Activated T-cell treated with anti-CD3 and anti-CD28 coated beads, Interleukin-2, amount 50 U/mL, for 1 hour (primary cell): ENCODE measurements around the gene PRLR.

Source experiments
- DNase-seq: peaks from one replicate; pipeline ENCODE4 v3.0.0-alpha.2; 2020

PRLR gene

DNA sequence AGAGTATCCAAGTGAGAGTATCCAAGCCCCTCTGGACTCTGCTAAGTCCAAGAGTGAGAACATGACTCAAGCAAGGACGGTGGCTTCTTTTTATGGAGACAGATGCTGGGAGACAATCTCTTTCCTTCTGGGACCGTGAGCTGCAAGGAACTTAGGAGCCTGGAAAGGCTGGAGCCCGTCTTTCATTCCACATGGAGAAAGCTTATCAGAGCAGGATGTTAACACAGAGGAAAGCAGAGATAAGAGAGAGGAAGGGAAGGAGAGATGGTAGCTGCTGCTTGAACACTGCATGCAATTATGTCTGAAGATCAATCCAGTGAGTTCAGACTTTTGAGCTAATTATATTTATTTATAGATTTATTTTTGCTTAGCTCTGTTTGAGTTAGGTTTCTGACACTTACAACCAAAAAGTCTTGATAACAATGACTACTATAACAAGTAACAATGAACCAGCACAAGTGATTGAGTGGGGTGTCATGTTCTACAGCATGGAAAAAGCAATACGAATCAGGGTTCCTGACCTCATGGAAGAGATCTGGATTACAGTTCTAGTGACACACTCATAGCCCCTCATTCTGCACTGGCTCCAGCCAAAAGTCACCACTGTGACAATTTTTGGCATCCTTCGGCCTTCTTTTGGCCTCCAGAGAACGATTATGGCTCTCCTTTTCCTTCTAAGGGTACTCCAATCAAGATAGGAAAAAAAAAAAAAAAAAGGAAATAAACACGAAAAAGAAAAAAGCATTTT is 71.5 kb downstream of the PRLR start:
- no peak for DNase-seq

DNA sequence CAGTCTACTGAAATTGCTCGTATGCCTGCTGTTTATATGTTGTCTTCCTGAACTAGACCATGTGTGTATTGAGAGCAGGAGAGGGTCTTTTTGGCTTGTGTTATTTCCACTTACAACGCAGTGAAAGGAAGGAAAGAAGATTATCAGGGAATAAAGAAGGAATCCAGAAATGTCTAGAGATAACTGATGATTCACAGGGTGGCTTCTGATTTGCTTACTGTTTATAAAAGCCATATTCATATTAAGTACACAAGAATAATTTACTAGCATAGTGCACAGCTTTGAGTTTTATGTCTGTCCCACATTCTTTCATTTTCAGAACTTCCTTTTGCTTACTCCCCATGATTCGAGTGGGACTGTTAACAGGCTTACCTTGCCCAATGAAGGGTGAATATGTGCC is 72.1 kb downstream of the PRLR start:
- DNase-seq, result no peak

DNA sequence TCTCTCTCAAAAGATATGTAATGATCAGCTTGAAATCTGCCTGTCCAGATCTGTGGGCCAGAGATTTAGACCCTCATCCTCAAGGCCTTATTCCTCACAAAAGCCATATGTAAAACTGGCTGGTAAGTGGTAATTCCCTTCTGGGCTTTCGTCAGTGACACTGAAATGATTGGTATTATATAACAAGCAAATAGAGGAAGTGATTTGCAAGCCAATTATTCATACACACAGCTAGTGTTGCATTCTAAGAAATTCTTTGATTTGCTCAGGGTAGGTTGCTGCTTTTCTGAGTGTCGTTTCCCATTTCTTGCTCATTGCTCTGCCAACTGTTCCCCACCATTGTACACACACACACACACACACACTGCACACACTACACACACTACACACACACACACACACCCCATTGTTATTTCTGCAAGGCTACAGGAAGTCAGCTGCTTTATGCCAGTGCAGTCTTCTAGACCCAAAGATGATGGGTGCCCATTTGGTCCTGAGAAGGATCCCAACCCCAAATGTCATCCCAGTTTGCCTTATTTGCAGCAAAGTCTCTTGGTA is 76.8 kb downstream of the PRLR start:
- no peak for DNase-seq

DNA sequence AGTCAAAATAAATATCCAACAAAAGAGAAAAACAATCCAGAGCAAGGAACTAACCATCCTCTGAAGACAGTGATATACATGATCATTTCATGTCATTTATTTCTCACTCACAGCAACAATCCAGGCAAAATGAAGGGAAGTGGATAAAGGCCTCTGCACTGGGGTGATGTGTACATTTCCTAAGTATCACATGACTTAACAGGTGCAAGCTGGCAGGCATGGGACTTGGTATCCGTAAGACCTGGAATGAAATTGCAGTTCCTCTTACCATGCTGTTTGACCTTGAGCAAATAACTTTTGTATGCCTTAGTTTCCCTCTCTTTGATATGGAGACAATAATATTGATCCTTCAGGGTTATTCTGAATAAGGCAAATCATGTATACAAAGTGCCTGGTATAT is 77.6 kb downstream of the PRLR start:
- DNase-seq, result no peak

DNA sequence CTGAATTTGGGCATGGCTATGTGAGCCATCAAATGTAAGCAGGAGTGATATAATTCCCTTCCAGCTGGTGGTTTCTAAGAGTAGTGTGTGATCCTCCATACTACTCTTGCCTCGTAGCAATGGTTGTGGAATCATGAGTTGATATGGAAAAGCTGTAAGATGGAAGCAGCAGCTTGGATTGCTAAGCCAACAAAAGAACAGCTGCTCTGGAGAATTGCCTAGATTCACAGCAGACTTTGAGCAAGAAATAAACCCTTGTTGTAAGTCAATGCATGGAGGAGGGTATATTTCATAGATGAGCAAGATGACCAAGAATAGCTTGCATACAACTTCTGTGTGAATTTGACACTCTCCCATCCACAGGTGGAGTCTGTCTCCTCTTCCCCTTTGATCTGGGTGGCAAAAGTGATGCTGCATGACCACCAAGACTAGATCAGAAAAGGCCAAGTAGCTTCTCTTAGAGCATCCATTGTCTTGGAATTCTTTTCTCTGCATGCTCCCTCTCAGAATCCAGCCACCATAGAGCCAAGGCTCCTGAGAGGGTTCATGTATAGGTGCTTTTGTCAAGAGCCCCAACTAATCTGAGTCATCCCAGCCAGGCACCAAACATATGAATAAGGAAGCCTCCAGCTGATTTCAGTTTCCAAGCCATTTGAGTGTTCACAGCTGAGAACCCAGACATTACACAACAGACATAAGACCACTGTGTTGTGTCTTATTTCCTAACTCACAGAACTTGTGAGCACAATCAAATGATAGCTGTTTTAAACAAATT is 79.0 kb downstream of the PRLR start:
- DNase-seq, result no peak

DNA sequence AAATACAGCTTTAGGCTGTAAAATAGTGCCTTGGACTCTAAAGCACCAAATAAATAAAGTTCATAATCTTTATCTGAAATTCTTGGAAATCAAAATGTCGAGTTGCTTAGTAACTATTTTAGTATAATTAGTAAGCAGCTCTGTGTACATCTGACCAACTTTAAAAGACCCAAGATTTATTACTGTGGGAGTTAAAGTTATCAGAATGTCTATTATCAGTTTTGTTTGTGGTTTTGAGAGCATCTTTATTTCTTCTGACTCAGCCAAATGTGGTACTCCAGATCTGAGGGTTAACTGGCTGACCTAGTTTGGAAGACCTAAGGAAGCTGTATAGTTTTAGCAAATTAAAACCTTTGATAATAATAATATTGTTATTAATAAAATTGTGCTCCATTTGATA is 81.2 kb downstream of the PRLR start:
- DNase-seq, result no peak

DNA sequence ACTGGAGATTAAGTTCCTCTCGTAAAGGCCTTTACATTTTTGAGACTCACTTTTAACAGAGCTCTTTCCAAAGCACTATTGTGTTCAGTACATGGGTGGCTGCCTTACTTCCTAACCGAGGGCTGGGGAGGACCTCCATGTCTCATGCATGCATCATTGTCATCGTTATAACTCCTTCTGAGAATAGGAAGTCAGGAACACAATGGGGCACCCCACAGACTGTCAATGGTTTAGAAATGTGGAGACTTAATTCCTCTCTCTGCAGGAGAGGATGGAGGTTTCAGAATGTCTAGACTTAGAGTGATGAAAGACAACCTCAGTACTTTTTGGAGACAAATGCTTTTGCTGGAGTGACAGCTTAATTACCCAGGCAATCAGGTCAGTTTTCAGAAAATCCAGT is 83.9 kb downstream of the PRLR start:
- no peak for DNase-seq

DNA sequence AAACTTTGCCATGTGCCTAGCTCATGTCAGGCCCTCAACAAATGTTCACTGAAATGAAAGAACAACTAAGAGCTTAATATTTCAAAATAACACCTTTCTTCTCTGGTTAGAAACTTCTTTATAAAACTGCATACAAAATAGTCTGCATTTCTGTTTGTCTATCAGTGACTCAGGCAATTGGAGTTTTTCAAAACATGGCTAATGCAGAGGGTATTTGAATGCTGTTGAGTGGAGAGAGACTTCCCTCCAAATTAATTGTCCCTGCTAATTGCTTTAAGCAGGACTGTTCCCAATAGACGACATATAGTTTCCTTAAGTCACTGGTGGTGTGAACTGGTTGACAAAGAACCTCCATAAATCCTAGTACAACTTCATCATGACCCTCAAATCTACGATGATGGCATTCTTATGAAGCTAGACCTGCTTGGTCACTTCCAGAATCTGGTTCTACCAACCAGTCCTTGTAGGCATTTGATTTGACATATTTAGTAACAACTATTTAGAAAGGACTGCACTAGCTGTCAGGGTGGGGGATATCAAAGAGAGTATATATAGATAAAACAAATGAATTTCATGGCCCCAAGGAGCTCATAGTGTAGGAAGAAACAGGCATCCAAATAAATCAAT is 84.5 kb downstream of the PRLR start:
- no peak for DNase-seq

DNA sequence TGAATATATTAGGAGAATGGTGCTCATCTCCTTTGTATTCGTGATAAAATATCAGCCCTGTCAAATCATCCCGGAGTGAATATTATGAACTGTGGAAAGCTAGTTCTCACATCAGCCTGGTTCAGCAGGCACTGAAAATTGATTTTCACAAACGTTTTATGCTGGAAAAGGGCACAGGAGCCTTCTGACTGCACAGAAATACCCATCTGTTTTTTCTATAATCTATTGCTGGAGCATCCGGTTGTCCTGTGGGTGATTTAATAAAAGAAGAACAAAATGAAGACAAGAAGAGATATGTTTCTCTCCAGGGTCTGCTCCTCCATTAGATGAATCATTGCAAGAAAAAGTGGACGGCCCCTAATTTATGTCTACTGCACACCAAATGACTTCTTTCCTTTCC is 85.3 kb downstream of the PRLR start:
- DNase-seq, result no peak

DNA sequence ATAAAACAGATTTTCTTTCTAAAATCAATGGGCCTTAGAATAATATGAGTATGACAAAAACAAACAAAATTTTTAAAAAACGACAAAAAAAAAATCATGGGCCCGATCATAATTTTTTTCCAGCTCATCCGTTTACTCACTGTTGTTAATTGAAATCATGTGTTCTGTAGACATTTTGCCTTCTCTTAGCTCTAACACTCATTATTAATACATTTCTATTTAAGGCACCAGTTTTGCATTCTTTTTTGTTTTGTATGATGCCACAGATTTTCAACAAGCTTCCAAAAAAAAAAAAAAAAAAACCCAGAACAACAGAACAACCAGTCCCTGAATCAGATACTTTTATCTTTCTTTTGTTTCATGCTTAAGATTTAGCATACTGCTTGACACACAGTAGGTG is 86.4 kb downstream of the PRLR start:
- no peak for DNase-seq

DNA sequence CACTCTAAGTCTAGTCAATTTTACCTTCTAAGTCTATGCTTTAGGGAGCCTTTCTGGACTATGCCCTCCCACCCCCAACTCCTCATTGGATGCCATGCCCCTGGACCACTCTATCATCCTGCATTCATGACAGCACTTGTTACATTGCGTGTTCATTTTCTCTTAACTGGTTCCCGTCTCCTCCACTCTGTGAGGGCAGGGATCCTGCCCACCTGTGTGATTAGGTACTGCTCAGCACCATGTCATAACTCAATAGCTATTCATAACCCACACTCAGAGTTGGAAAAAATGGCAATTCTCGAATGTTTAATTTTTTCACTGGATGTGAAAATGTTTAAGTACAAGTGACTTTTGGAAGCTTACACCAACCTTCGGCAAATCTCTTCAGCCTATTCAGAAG is 88.5 kb downstream of the PRLR start:
- no peak for DNase-seq

DNA sequence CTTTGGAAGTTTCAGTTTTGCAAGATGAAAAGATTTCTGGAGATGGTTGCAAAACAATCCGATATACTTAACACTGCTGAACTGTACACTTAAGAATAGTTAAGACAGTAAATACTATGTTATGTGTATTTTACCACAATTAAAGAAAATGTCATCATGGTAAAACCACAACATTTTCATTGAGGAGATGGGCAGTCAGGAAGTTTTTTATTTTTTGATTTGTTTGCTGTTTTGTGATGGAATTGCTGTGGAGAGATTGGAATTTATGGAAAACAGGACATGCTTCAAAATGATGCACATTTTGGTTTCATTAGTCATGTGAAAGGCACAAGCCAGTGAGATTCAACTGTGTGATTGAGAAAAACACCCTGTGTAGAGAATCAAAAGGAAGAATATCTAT is 92.1 kb downstream of the PRLR start:
- DNase-seq, result no peak

DNA sequence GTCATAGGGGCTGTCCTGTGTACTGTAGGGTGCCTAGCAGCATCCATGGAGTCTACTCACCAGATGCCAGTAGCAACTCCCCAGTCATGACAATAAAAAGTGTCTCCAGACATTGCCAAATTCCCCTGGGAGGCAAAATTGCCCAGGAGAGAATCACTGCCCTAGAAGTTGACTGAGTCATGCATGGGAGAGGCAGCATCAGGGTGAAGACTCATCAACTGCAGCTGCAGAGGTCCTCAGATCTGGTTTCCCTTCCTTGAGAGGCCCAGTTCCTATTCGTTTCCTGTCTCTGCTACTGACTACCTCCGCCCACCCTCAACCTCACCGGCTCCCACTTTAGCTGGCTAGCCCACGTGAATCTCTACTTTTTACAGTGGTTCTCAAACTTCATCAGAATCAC is 93.9 kb downstream of the PRLR start:
- DNase-seq, result no peak

DNA sequence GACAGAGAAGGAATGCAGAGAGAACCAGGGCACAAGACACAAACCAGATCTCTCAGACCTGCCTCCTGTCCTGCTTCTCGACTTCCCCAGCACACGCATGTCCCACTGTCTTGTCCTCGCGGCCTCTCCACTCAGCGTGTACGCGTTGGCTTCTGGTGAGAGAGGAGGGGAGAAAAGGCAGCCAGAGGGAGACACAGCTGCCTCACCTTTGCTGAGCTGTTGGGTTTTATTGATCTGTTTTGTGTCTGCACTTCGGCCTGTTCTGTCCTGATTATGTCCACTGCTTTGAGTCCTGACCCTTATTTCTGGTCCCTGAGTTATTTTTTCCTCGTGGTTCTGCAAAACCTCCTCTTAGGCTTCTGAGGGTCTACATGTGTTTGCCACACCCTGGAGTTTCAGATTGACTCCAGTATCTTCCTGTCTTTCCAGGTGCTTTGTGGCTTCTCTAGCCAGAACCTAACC is 95.0 kb downstream of the PRLR start:
- DNase-seq, result no peak

DNA sequence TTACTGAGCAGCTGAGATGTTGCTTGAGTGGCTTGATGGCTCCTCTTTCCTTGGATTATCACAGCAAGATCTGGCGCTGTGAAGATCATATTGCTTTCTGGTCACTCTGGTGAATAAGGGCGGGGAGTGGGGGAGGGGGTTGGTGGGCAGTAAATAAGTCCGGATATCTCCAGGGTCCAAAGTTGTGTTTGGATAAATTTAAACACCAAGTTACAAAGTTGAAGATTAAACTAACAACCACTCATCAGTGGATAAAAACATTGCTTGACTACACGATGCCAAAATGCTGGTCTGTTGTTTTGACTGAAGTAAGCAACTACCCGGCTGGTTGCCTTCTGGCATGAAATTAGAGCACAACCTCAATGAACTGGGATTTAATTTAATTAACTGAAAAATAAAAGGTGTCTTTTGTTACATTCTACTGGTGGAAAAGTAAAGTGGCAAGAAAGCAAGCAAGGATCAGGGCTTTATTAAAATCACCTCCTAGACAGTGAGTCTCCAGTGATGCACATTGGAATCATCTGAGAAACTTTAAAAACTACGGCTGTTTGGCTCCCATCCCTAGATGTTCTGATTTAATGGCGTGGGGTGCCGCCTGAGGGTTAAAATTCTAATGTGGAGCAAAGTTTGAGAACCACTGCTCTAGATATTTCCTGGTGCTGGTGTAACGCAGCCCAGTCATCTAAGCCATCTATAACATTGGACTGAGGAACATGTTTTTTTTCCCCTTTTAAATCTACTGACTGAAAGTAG is 95.8 kb downstream of the PRLR start:
- DNase-seq, result no peak

DNA sequence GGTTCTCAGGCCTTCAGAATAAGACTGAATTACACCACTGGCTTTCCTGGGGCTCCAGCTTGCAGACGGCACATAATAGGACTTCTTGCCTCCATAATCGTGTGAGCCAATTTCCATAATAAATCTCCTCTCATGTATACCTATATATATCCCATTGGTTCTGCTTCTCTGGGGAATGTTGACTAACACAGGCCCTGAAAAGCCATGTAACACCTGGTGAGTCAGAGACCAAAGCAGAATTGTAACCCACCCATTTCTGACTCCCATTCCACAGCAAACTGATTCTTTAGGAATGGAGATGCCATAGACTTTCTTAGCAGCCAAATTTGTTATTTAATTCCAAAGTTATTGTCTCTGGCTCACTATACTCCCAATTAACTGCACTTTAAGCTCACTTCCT is 97.1 kb downstream of the PRLR start:
- DNase-seq, result no peak

DNA sequence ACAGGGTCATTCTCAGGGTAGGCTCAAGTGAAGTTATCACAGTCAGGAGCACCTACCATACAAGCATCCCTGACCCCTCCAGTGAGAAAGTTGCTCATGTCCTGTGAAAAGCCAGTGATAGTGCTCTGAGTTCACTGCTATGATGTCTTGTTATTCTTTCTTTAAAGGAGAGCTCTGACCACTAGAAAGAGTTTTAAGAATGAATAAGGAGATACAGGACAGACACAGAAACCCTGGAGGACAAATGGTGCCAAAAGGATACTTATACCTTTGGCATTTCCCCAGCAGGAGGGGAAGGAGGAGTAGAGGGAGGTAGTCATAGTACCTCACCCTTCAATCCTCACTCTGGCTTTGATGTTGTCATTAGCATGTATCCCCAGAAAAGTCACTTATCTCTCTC is 98.6 kb downstream of the PRLR start:
- DNase-seq, result no peak

DNA sequence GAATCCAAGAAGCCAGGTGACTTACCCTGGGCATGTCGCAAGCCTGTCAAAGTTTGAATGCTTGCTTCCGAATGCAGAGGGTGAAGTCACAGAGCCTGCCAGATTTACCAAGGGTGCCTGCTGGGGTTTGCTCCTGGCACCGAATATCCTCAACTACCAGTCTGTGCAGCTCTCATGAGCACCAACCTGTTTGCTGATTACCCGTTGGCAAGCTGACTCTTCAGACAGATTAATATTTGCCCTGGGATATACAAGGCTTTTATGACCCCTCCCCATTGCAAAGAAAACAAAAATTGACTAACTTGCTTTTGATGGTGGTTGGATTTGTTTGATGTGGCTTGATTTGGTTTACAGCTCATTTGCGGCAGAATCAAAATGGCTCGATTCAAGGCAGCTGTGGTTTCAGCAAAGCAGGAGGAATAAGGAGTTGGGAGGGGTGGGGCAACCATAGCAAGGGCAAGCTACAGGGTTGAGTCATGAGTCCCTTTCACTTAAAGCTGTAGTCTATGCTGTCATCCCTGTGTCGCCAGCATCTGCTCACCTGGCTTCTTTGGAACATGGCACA is 100.3 kb downstream of the PRLR start:
- DNase-seq, result peak; percentile 26

DNA sequence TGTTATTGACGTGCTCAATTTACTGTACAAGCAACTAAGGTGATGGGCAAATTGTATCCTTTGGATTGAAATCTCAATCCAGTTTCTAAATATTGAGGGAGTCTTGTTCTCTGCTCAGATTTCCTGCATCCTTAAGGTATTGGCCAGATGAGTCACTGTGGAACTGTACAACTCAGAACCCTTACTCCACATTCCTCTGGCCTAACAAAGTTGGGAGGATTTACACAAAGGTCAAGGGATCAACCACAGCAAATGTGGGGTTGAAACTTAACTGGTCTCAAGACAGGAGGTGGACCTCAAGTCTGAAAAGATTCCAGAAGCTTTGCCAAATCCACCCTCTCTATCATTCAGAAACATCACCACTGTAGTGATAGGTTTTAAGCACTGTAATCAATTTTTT is 101.0 kb downstream of the PRLR start:
- DNase-seq, result no peak

DNA sequence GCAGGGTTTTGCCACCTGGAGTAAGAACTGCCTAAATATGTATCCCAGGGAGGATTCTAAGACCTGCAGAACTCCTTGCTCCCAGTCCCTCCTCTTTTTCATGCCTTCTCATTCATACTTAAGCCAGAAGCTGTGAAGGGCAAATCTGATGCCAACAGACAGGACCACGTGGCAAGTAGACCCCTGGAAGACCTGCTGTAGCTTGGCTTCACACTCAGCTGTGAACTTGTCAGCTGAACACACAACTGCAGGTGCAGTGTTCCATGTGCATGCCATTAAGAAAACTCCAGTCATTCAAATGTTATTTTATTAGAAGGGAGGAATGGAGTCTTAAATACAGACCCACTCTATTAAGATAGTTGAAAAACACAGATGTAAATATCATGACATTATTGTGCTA is 103.3 kb downstream of the PRLR start:
- no peak for DNase-seq

DNA sequence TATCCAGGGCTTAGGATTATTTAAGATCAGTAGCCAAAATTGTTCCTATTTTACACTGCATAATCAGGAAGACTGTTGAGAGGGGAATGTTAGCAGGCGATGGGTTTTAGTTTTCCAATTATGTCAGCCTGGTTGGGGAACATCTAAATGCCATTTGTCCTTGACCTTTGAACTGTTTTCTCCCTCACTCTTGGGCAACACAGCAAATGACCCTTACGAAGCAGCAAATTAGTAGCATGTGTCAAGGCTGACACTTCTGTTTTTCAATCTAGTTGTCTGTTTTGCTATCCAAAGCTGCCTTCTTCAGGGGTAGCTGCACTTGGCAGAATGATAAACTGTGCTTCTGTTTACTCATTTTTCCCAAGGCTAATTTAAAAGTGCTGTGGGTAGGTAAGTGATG is 104.5 kb downstream of the PRLR start:
- DNase-seq, result no peak

DNA sequence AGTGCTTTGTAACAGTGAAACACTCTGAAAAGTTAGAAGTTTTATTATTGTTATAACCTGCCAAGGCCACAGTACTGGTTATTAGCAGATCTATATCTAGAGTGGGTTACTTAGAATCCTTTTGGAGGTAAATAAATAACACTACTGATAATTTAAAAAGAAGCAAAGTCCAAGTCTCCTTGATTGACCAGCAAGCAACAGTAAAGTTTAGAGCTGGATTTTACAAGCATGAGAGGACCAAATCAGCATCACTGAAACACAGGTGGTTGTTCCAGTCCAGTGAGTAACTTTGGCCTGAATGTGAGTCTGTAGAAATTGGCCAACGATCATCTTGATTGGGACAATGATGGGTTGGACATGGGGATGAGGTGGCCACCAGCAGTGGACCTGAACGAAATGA is 105.4 kb downstream of the PRLR start:
- no peak for DNase-seq

DNA sequence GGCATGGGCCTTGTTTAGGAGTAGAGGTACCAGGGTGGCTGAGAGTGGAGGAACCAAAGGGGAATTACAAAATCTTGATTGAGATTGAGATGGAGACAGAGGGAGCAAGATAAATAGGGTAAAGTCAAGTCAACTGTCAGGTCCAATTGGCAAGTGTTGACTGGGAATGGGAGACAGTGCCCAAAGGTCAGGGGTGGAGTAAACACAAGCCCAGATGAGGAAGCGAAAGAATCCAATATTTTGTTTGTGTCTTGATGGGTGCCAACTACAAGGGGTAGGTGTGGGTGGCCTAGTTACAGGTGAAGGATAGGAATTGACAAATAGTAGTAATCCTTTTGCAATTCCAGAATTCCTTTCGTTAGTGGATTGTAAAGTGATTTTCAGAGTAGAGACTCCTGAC is 107.5 kb downstream of the PRLR start:
- DNase-seq, result no peak
